ENCODE measurements around the gene DHRS1.

Gene DHRS1

GRCh38 chr14:24280797-24281460 is 18.7 kb downstream of the DHRS1 start:
- DNase-seq = no peak

GRCh38 chr14:24279301-24280186 is 20.0 kb downstream of the DHRS1 start:
- no peak for DNase-seq

- no peak for DNase-seq
Observed at GRCh38 chr14:24278424-24278823, 21.2 kb downstream of the DHRS1 start.

- no peak for DNase-seq
Observed at GRCh38 chr14:24277606-24278321, 21.8 kb downstream of the DHRS1 start.

- no peak for DNase-seq
Observed at GRCh38 chr14:24277071-24277470, 22.5 kb downstream of the DHRS1 start.

- no peak for DNase-seq
Observed at GRCh38 chr14:24274101-24274543, 25.5 kb downstream of the DHRS1 start.

- DNase-seq = no peak
Observed at GRCh38 chr14:24273422-24273998, 26.1 kb downstream of the DHRS1 start.

- DNase-seq = no peak
Observed at GRCh38 chr14:24272467-24272866, 27.1 kb downstream of the DHRS1 start.

GRCh38 chr14:24271834-24272263 is 27.7 kb downstream of the DHRS1 start:
- DNase-seq = no peak

- DNase-seq = peak; percentile 90
Observed at GRCh38 chr14:24271134-24271833, 28.3 kb downstream of the DHRS1 start, which contains the start of gene RABGGTA. Gene RABGGTA (minus strand): TSS chr14:24271597. CDS start chr14:24271115, 482 bp downstream.

- no peak for DNase-seq
Observed at GRCh38 chr14:24270537-24271133, 28.9 kb downstream of the DHRS1 start.

GRCh38 chr14:24269910-24270536 is 29.6 kb downstream of the DHRS1 start:
- no peak for DNase-seq

GRCh38 chr14:24269368-24269767 is 30.2 kb downstream of the DHRS1 start:
- DNase-seq = no peak

- DNase-seq = no peak
Observed at GRCh38 chr14:24268225-24268624, 31.4 kb downstream of the DHRS1 start.

GRCh38 chr14:24267516-24267915 is 32.1 kb downstream of the DHRS1 start:
- DNase-seq = no peak

- no peak for DNase-seq
Observed at GRCh38 chr14:24266344-24267244, 33.0 kb downstream of the DHRS1 start.

- no peak for DNase-seq
Observed at GRCh38 chr14:24264298-24264697, 35.3 kb downstream of the DHRS1 start.

- DNase-seq = no peak
Observed at GRCh38 chr14:24263848-24264247, 35.7 kb downstream of the DHRS1 start.

- DNase-seq = no peak
Observed at GRCh38 chr14:24262821-24263733, 36.5 kb downstream of the DHRS1 start, which contains the start of gene TGM1. Gene TGM1 (minus strand): TSS chr14:24263177. CDS start chr14:24262352, 825 bp downstream.
